Middle frontal gyrus (tissue), 1 donor: ENCODE data around the gene NEK8.
"Not testable (repeated sequence)": the region's sequence is repeated elsewhere in the genome, so short reads cannot be mapped to it uniquely, and the experiment has no call there.

ENCODE experiments used
- DNase-seq: peaks from one replicate; pipeline ENCODE4 v3.0.0-alpha.2; 2015; ENCODE audit warnings: low spot score; ENCODE audit errors: extremely low spot score

NEK8 gene

GRCh38 chr17:28763804-28764266, 35.2 kb downstream of the NEK8 start:
- no peak for DNase-seq

GRCh38 chr17:28765038-28765437, 36.5 kb downstream of the NEK8 start:
- no peak for DNase-seq

- DNase-seq = no peak
Measured at GRCh38 chr17:28773736-28774135, 45.1 kb downstream of the NEK8 start.

- DNase-seq = no peak
Measured at GRCh38 chr17:28774206-28774605, 45.6 kb downstream of the NEK8 start.

- DNase-seq = no peak
Measured at GRCh38 chr17:28777178-28777577, 48.6 kb downstream of the NEK8 start.

- not testable (repeated sequence) for DNase-seq
Measured at GRCh38 chr17:28779601-28780000, 51.0 kb downstream of the NEK8 start.

- DNase-seq = no peak
Measured at GRCh38 chr17:28783161-28783560, 54.6 kb downstream of the NEK8 start.

- DNase-seq = no peak
Measured at GRCh38 chr17:28788100-28788499, 59.5 kb downstream of the NEK8 start.
